Caki2 (cell line): Measurements from ENCODE around the gene RPP25L. TPM values are rescaled to one million over a fixed set of nuclear protein-coding genes. Genes with fewer than 3 reads are reported as not detected.

Experiments
- DNase-seq: peaks from one replicate; pipeline ENCODE4 v3.0.0-alpha.2; 2015; ENCODE audit warnings: low read depth
- in situ Hi-C: cut with HindIII; loops from 2 replicates; pipeline ENCODE4 v1.10.0; 2016; ENCODE audit warnings: low sequenced_read_pairs, low pct_unique_long_range_greater_than_20kb, mixed read lengths
- total RNA-seq: library from RNA; depleted of rRNA; stranded (reverse); fragments of >200 nt; shearing (Covaris generic); gene quantifications from 2 replicates; pipeline ENCODE4 v1.2.3, GENCODE V29; 2014; ENCODE audit warnings: low replicate concordance

Gene RPP25L
- total RNA-seq, 1 experiment from 2014 or later: 40.9 TPM

- in situ Hi-C loops: no loop called here
- DNase-seq: no peak
Observed at GRCh38 chr9:34591917-34592866, 19.7 kb downstream of the RPP25L start.

- in situ Hi-C loops: no loop called here
- DNase-seq: peak; percentile 51
Observed at GRCh38 chr9:34591248-34591916, 20.5 kb downstream of the RPP25L start.

DNA sequence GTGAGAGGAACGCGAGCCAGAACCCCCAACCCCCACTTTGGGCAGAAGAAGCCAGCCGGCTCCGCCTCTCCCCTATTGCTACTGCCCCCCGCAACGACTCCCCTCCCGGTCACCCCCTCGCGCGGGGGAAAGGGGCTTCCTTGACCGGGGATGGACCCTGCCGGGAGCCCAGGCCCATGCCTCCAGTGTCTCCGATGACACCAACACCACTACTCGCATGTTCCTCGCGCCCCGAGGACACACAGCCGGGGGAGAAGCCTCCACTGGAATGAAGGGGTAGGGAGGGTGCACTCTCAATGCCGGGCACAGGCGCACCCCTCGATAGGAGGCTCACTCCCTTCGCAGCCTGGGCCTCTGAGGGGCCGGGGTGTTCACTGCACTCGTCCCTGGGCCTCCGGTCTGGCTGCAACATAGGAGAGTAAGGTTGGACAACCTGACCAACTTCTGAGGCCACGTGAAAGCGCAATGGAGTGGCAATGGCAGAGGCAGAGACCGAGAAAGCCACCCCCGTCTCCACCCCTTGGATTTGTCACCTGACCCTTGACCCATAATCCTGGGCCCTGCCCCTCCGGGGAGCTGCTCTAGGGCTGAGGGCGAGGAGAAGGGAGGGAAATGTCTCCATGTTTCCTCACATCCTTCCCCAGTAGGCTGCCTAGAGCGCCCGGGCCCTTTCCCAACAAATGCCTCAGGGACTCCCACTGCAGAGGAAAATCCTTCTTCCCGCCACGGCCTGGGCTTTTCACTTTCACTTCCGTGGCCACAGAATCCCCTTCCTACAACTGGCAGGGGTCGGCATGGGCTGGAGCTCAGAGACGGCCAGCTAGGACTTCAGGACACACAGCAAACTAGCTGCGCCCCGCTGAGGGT is 21.3 kb downstream of the RPP25L start:
- DNase-seq: no peak
- in situ Hi-C loops: no loop called here

GRCh38 chr9:34589636-34590380 is 22.1 kb downstream of the RPP25L start, which contains the start of gene CNTFR:
Gene CNTFR (minus strand): TSS chr9:34589724. CDS start chr9:34568981, 20,743 bp downstream.
- DNase-seq: no peak
- in situ Hi-C loops: no loop called here

GRCh38 chr9:34588671-34589635 is 22.9 kb downstream of the RPP25L start:
- in situ Hi-C loops: no loop called here
- no peak for DNase-seq

GRCh38 chr9:34587271-34587670 is 24.6 kb downstream of the RPP25L start:
- no peak for DNase-seq
- in situ Hi-C loops: no loop called here

- no peak for DNase-seq
- in situ Hi-C loops: no loop called here
Observed at GRCh38 chr9:34585946-34586669, 25.8 kb downstream of the RPP25L start.

DNA sequence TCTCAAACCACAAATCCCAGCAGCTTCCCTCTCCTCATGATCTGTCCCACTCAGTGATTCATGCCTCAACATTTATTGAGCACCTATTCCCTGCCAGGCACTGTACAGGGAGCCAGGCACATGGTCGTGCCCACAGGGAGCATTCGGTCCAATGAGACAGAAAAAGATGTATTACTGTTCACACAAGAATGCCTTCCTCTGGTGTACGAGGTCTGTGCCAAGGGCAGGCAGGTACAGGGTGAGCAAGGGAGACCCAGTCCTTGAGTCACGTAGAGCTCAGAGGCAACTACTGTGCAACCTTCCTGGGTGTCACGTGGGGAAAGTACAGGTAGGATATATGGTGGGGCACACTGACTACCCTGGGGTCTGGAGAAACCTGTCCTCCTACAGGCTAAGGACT is 26.9 kb downstream of the RPP25L start:
- in situ Hi-C loops: no loop called here
- DNase-seq: no peak

DNA sequence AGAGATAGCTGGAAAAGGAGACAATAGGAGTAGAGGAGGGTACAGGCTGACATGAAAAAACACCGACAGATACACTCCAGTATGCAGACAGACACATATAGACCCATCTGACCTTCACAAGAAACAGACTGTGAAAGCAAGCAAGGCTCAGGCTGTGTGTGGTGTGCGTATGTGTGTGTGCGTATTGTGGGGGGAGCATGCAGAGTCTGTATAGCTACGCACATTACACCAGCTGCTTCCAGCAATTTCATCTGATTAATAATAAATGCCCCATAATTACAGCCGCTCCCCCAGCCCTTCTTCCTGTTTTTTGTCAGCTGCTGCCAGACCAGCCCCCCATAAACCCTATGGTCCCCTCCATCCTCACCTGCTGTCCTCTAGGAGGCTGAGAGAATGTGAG is 29.1 kb downstream of the RPP25L start:
- in situ Hi-C loops: no loop called here
- no peak for DNase-seq

DNA sequence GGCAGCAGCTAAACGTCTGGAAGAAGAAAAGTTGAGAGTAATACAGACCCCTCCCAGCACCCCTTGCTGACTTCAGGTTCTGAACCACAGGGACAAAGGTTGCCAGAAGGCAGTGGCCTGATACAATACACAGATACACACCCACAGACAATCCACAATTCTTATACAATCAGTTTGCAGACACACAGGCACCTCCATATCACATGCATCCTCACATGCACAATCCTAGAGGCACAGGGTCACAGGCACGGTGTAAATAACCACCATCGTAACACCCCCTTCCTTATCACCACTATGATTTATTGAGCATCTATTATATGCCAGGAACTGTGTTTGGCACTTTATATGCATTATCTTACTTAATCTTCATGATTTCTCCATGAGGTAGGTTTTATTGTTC is 30.6 kb downstream of the RPP25L start:
- DNase-seq: no peak
- in situ Hi-C loops: no loop called here

DNA sequence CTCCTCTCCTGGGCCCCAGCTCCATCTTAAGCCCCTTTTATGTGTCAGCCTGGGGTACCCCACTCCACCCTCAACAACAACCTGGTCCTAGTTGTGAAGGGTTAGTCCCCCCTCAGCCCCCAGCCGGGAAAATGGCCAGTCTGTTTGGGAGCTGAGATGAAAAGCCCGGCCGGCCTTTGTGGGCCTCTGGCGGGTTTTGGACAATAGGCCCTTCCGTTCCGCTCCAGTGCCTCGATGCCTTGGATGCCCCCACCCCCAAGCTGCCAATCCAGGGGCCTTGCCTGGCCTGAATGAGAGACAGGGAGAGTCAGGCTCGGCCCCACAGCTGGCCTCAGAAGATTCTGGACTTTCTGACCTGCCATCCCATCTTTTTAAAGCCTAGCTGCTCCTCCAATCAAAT is 31.5 kb downstream of the RPP25L start:
- in situ Hi-C loops: no loop called here
- DNase-seq: no peak

DNA sequence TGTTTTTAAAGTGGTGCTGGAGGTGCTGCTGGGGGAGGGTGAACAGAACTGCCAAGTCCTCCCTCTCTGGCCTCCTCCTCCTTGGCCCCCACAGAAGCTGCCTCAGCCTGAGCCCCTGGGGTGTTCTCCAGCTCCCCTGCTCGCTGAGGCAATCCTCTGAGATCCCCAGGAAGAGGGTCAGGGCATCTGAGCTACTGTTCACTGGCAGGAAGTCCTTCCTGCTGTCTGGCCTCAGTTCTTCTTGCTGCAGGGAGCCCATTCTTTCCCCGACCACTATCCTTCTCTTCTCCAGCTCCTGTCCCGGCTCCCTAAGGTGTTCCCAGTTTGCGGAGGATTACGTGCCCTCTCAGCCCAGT is 32.1 kb downstream of the RPP25L start:
- no peak for DNase-seq
- in situ Hi-C loops: no loop called here

- in situ Hi-C loops: no loop called here
- no peak for DNase-seq
Observed at GRCh38 chr9:34579104-34579807, 32.6 kb downstream of the RPP25L start.

- in situ Hi-C loops: no loop called here
- no peak for DNase-seq
Observed at GRCh38 chr9:34578241-34579103, 33.4 kb downstream of the RPP25L start.
